K562 (cell line): Measurements from ENCODE around the gene PPP1R3C. TPM values are rescaled to one million over a fixed set of nuclear protein-coding genes. Genes with fewer than 3 reads are reported as not detected.

Source experiments
- C11orf30 ChIP-seq: fragments of 450-650 bp; IDR thresholded peaks from 2 replicates; pipeline ENCODE4 v1.6.1; 2016; ENCODE audit warnings: low read depth, mild to moderate bottlenecking
- CEBPG ChIP-seq, 3 experiments: fragments of 200-800 bp in 1 of 3; sonication (Bioruptor generic) in 1 of 3; sonication (generic) in 1 of 3; formaldehyde crosslinking in 1 of 3; IDR thresholded peaks in 2 of 3; conservative IDR thresholded peaks in 1 of 3; 2 replicates each; pipeline versions ENCODE4 v1.6.1 to v1.8.0; 2016 to 2022; ENCODE audit warnings: missing compliant biosample characterization in 2 of 3, missing genetic modification characterization in 2 of 3, mild to moderate bottlenecking in 1 of 3, missing genetic modification reagents in 1 of 3
- DDX20 ChIP-seq: fragments of 450-650 bp; IDR thresholded peaks from 2 replicates; pipeline ENCODE4 v1.6.1; 2016; ENCODE audit warnings: missing genetic modification characterization, low read depth, mild to moderate bottlenecking, missing compliant biosample characterization, moderate library complexity
- E2F1 ChIP-seq: sonication (generic); formaldehyde crosslinking; IDR thresholded peaks from 2 replicates; pipeline ENCODE4 v1.8.1; 2023; ENCODE audit warnings: mild to moderate bottlenecking, missing genetic modification reagents, moderate library complexity
- HNRNPUL1 ChIP-seq: fragments of 200-400 bp; formaldehyde crosslinking; IDR thresholded peaks from 2 replicates; pipeline ENCODE4 v1.6.1; 2017; ENCODE audit warnings: low read length
- HSF4 ChIP-seq: fragments of 250-450 bp; sonication (Bioruptor Pico); IDR thresholded peaks from 2 replicates; pipeline ENCODE4 v2.1.2; 2022; ENCODE audit warnings: mild to moderate bottlenecking, moderate library complexity, borderline replicate concordance
- L3MBTL2 ChIP-seq: fragments of 450-650 bp; IDR thresholded peaks from 2 replicates; pipeline ENCODE4 v1.6.1; 2016; ENCODE audit warnings: mild to moderate bottlenecking, moderate library complexity
- MCM5 ChIP-seq: fragments of 450-650 bp; IDR thresholded peaks from 2 replicates; pipeline ENCODE4 v1.6.1; 2016; ENCODE audit warnings: low read depth
- MTA1 ChIP-seq: fragments of 450-650 bp; IDR thresholded peaks from 2 replicates; pipeline ENCODE4 v1.6.1; 2017; ENCODE audit warnings: borderline replicate concordance
- NR2C1 ChIP-seq, 2 experiments: fragments of 450-650 bp; IDR thresholded peaks; 2 replicates each; pipeline ENCODE4 v1.6.1; 2017; ENCODE audit warnings: mild to moderate bottlenecking in 2 of 2, antibody characterized with exemption in 1 of 2, inconsistent platforms in 1 of 2, missing compliant biosample characterization in 1 of 2, missing genetic modification characterization in 1 of 2
- RAD21 ChIP-seq, 2 experiments: fragments of 250-450 bp in 1 of 2; fragments of 450-650 bp in 1 of 2; sonication (Bioruptor Pico) in 1 of 2; formaldehyde crosslinking in 1 of 2; IDR thresholded peaks in 1 of 2; conservative IDR thresholded peaks in 1 of 2; 2 replicates each; pipeline versions ENCODE4 v1.4.0 to v1.8.0; 2020 to 2022; ENCODE audit warnings: mild to moderate bottlenecking in 2 of 2, moderate library complexity in 1 of 2
- SMAD4 ChIP-seq: fragments of 250-450 bp; sonication (Bioruptor Pico); conservative IDR thresholded peaks from 2 replicates; pipeline ENCODE4 v1.8.0; 2021; ENCODE audit warnings: inconsistent platforms, mild to moderate bottlenecking, moderate library complexity
- SMARCB1 ChIP-seq: IDR thresholded peaks from 2 replicates; pipeline ENCODE4 v1.6.1; 2011; ENCODE audit warnings: improper control_type of control experiment, low read depth; ENCODE audit not compliant: insufficient read length
- ZNF592 ChIP-seq: fragments of 450-650 bp; IDR thresholded peaks from 2 replicates; pipeline ENCODE4 v1.6.1; 2017; ENCODE audit warnings: antibody characterized with exemption, mild to moderate bottlenecking
- polyA plus RNA-seq, 8 experiments: library from polyadenylated mRNA; depleted of rRNA in 4 of 8; stranded (reverse) in 5 of 8; unstranded in 3 of 8; fragments of >200 nt; fragmentation: Nextera tagmentation in 2 of 8; fragmentation: Illumina TruSeq in 1 of 8; extraction: Ambion mirVana in 2 of 8; extraction: Trizol in 1 of 8; gene quantifications; 2 replicates each; pipeline versions ENCODE4 v1.2.1 to v1.2.3, GENCODE V29; 2011 to 2014; ENCODE audit warnings: inconsistent platforms in 1 of 8, missing spikeins in 1 of 8
- total RNA-seq, 7 experiments: library from RNA; depleted of rRNA in 6 of 7; stranded (reverse); fragments of >200 nt in 6 of 7; fragmentation: Illumina TruSeq in 2 of 7; extraction: Trizol in 2 of 7; gene quantifications; 2 replicates each; pipeline versions ENCODE4 v1.2.1 to v1.2.3, GENCODE V29; 2011 to 2021; ENCODE audit warnings: low replicate concordance in 1 of 7
- TF ChIP-seq, protein P1 (sequence below), 2 experiments: fragments of 250-450 bp in 1 of 2; fragments of 450-650 bp in 1 of 2; sonication (Bioruptor Pico) in 1 of 2; IDR thresholded peaks; 2 replicates each; pipeline versions ENCODE4 v1.6.1 to v1.8.0; 2016 to 2021; ENCODE audit warnings: mild to moderate bottlenecking in 2 of 2, moderate library complexity in 2 of 2, missing compliant biosample characterization in 1 of 2, missing genetic modification characterization in 1 of 2
- TF ChIP-seq, protein P2 (sequence below): fragments of 250-450 bp; sonication (Bioruptor Pico); IDR thresholded peaks from 2 replicates; pipeline ENCODE4 v1.4.0; 2020; ENCODE audit warnings: mild to moderate bottlenecking, moderate library complexity

The PPP1R3C gene
- total and polyA plus RNA-seq, 9 of the 15 experiments (the other 6 are each of a cell fraction or from before 2014, with no cell fraction given): 0.06 to 0.24 (median 0.12) TPM; not detected in 3

DNA sequence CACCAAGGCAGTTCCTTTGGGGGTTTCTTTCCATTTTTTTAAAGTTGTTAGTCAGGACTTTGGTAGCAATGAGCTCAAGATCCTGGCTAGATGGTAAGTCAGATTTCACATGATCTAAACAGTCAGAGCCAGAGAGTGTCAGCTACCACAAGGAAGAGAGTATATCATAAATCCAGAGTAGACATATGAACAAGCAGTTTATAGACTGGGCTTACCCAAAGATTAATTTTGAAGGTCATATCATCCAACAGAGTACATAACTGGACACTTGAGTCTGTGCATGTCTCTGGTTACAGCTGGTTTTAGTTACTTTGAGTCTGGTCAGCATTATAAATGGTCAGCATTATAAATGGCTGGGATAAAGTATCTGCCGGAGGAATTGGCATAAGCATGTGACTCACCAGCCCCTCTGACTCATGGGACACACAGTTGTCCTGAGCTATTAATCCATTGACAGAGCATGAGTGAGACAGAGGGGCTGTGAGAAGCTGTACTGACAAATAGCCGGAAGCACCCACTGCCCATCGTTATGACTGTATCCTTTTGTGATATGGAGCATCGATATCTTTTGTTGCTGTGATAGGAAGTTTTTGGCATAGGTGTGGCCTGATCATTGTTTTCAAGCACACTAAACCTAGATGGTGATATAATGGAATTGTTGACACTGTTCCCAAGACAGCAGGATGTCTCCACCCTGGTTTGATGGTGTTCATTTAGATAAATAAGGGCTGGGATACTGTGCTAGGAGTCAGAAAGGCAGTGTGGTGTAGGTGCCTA is 19.3 kb downstream of the PPP1R3C start (continued):
- no peak for TF ChIP-seq SMARCB1
- TF ChIP-seq HSF4 (CRISPR knock-in tag): no peak
- TF ChIP-seq MTA1: no peak
- TF ChIP-seq MCM5: no peak
- no peak for TF ChIP-seq CEBPG (CRISPR knock-in tag; IDR thresholded peaks at IDR 0.05)
- no peak for TF ChIP-seq CEBPG (tag; conservative IDR thresholded peaks at IDR 0.05 in 1 of 2, IDR thresholded peaks at IDR 0.05 in 1 of 2)
- TF ChIP-seq RAD21 (CRISPR knock-in tag; conservative IDR thresholded peaks at IDR 0.05 in 1 of 2, IDR thresholded peaks at IDR 0.05 in 1 of 2): no peak
- TF ChIP-seq NR2C1 (IDR thresholded peaks at IDR 0.05): no peak
- peak; percentile 52 for TF ChIP-seq NR2C1 (tag; IDR thresholded peaks at IDR 0.05)
- no peak for TF ChIP-seq E2F1
- 0 out of 2 replicates have a peak, but pooled peaks have one; percentile 41 for TF ChIP-seq SMAD4
- peak; percentile 45; the same call in 1 of the 2 replicates for TF ChIP-seq L3MBTL2
- TF ChIP-seq DDX20 (tag): no peak
- TF ChIP-seq, protein P1, sequence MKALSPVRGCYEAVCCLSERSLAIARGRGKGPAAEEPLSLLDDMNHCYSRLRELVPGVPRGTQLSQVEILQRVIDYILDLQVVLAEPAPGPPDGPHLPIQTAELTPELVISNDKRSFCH (CRISPR knock-in tag; IDR thresholded peaks at IDR 0.05): no peak
- TF ChIP-seq, protein P1 (tag; IDR thresholded peaks at IDR 0.05): no peak
- TF ChIP-seq HNRNPUL1: no peak
- peak; percentile 87 for TF ChIP-seq ZNF592
- TF ChIP-seq C11orf30: peak; percentile 50; the same call in 1 of the 2 replicates
- TF ChIP-seq, protein P2, sequence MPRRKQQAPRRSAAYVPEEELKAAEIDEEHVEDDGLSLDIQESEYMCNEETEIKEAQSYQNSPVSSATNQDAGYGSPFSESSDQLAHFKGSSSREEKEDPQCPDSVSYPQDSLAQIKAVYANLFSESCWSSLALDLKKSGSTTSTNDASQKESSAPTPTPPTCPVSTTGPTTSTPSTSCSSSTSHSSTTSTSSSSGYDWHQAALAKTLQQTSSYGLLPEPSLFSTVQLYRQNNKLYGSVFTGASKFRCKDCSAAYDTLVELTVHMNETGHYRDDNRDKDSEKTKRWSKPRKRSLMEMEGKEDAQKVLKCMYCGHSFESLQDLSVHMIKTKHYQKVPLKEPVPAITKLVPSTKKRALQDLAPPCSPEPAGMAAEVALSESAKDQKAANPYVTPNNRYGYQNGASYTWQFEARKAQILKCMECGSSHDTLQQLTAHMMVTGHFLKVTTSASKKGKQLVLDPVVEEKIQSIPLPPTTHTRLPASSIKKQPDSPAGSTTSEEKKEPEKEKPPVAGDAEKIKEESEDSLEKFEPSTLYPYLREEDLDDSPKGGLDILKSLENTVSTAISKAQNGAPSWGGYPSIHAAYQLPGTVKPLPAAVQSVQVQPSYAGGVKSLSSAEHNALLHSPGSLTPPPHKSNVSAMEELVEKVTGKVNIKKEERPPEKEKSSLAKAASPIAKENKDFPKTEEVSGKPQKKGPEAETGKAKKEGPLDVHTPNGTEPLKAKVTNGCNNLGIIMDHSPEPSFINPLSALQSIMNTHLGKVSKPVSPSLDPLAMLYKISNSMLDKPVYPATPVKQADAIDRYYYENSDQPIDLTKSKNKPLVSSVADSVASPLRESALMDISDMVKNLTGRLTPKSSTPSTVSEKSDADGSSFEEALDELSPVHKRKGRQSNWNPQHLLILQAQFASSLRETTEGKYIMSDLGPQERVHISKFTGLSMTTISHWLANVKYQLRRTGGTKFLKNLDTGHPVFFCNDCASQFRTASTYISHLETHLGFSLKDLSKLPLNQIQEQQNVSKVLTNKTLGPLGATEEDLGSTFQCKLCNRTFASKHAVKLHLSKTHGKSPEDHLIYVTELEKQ: no peak
